DND-41 (cell line): ENCODE data around the gene ROMO1.
"Not testable (repeated sequence)": the region's sequence is repeated elsewhere in the genome, so short reads cannot be mapped to it uniquely, and the experiment has no call there.

Experiments
- ATAC-seq: fragments of 200-7000 bp; cut with Tn5 transposase; 3 replicates; pipeline ENCODE4 v1.9.1; 2021; ENCODE audit warnings: low read depth; ENCODE audit not compliant: insufficient read depth
- DNase-seq: peaks from one replicate; pipeline ENCODE4 v3.0.0-alpha.2; 2020
- H2AFZ ChIP-seq: 2 replicates; pipeline ENCODE4 v1.6.0; 2012; ENCODE audit warnings: low read depth, low read length
- H3K27ac ChIP-seq: 2 replicates; pipeline ENCODE4 v1.5.1; 2012; ENCODE audit warnings: low read length, inconsistent platforms
- H3K27me3 ChIP-seq: fragments of 200-600 bp; sonication (generic); 2 replicates; pipeline ENCODE4 v1.6.0; 2012; ENCODE audit warnings: low read length, mild to moderate bottlenecking, inconsistent platforms; ENCODE audit not compliant: insufficient read depth, poor library complexity
- H3K36me3 ChIP-seq: 2 replicates; pipeline ENCODE4 v1.5.1; 2012; ENCODE audit warnings: low read length, inconsistent platforms; ENCODE audit not compliant: insufficient read depth
- H3K4me1 ChIP-seq: 2 replicates; pipeline ENCODE4 v1.5.1; 2012; ENCODE audit warnings: mild to moderate bottlenecking, low read length; ENCODE audit not compliant: insufficient read depth
- H3K4me2 ChIP-seq: 2 replicates; pipeline ENCODE4 v1.6.0; 2012; ENCODE audit warnings: mild to moderate bottlenecking, moderate library complexity, low read length, inconsistent platforms; ENCODE audit not compliant: insufficient read depth
- H3K4me3 ChIP-seq, 2 experiments: fragments of 200-600 bp in 1 of 2; shearing (Covaris generic) in 1 of 2; 2 replicates each; pipeline ENCODE4 v1.5.1; 2012 to 2016; ENCODE audit warnings: inconsistent platforms in 2 of 2, low read length in 2 of 2, mild to moderate bottlenecking in 2 of 2, low read depth in 1 of 2, moderate library complexity in 1 of 2
- H3K79me2 ChIP-seq: 2 replicates; pipeline ENCODE4 v1.6.0; 2012; ENCODE audit warnings: low read length, inconsistent platforms; ENCODE audit not compliant: insufficient read depth
- H3K9ac ChIP-seq: 2 replicates; pipeline ENCODE4 v1.6.0; 2012; ENCODE audit warnings: low read depth, mild to moderate bottlenecking, inconsistent platforms, low read length, moderate library complexity
- H3K9me3 ChIP-seq: 2 replicates; pipeline ENCODE4 v1.5.1; 2012; ENCODE audit warnings: low read length, moderate library complexity, mild to moderate bottlenecking, inconsistent platforms; ENCODE audit not compliant: insufficient read depth, severe bottlenecking
- H4K20me1 ChIP-seq: 2 replicates; pipeline ENCODE4 v1.6.0; 2012; ENCODE audit warnings: low read length; ENCODE audit not compliant: insufficient read depth
- EZH2 ChIP-seq: IDR thresholded peaks from 3 replicates; pipeline ENCODE4 v1.6.1; 2012; ENCODE audit warnings: borderline replicate concordance, low read depth, mild to moderate bottlenecking, moderate library complexity, low read length, inconsistent platforms; ENCODE audit not compliant: severe bottlenecking
- TF ChIP-seq, protein P1 (sequence below): IDR thresholded peaks from 2 replicates; pipeline ENCODE4 v1.5.1; 2012; ENCODE audit warnings: borderline replicate concordance, low read length, moderate library complexity, mild to moderate bottlenecking; ENCODE audit not compliant: poor library complexity, severe bottlenecking; ENCODE audit errors: extremely low read depth

The ROMO1 gene

DNA sequence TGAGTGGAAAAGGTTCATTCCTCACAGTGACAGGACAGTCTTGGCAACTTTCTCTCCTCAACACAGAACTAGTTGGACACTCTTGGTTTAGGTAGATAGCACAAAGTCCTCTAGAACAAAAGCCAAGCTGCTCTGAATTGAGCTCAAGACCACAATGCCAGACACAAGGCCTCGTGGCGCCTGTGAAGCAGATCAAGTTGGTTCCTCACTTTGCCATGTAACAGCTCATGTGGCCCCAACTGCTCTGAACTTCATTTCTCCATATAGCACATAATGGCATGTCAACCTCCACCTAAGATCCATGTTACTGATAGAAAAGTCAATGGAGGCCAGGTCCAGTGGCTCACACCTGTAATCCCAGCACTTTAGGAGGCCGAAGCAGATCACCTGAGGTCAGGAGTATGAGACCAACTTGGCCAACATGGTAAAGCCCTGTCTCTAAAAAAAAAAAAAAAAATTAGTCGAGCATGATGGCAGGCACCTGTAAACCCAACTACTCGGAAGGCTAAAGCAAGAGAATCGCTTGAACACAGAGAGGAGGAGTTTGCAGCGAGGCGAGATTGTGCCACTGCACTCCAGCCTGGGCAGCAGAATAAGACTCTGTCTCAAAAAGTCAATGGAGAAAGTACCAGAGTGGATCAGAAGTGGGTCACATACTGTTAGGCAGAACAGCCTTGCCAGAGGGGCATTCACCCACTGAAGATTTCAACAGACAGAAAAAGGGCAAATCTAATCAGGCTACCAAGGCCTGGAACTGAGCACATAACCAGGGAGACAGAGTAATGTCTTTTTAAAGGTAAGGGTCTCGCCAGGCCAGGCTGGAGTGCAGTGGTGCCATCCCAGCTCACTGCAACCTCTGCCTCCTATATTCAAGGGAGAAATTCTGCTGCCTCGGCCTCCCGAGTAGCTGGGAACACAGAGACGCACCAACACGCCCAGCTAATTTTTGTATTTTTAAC lies 21.2 kb downstream of the ROMO1 start:
- H3K9ac ChIP-seq = no peak overlapping the region

DNA sequence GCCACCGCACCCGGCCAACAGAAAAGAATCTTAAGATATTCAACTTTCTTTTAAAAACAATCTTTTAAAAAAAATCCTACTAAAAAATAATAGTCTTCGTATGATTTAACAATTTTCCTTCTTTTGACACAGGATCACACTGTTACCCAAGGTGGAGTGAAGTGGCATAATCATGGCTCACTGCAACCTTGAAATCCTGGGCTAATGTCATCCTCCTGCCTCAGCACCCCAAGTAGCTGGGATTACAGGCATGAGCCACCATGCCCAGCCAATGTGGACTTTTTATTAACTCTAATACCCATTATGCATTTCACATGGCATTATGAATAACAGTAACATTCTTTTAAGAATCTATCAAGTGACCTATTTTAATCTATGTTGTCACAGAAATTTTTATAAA lies 22.0 kb downstream of the ROMO1 start:
- H3K9ac ChIP-seq = no peak overlapping the region
- no peak overlapping the region for H3K4me3 ChIP-seq
- H3K9me3 ChIP-seq = no peaks in the 10 kb centered on the region
- DNase-seq (no peak), ATAC-seq (no peak)
- H3K4me1 ChIP-seq = peaks cover 11% of the 10 kb centered on the region
- H4K20me1 ChIP-seq = peaks cover 93% of the 10 kb centered on the region
- H3K79me2 ChIP-seq = peaks cover 98% of the 10 kb centered on the region
- H3K4me2 ChIP-seq = no peak overlapping the region
- H3K27ac ChIP-seq = no peak overlapping the region
- no peaks in the 10 kb centered on the region for H3K27me3 ChIP-seq
- peaks cover 99% of the 10 kb centered on the region for H3K36me3 ChIP-seq
- TF ChIP-seq, protein P1, sequence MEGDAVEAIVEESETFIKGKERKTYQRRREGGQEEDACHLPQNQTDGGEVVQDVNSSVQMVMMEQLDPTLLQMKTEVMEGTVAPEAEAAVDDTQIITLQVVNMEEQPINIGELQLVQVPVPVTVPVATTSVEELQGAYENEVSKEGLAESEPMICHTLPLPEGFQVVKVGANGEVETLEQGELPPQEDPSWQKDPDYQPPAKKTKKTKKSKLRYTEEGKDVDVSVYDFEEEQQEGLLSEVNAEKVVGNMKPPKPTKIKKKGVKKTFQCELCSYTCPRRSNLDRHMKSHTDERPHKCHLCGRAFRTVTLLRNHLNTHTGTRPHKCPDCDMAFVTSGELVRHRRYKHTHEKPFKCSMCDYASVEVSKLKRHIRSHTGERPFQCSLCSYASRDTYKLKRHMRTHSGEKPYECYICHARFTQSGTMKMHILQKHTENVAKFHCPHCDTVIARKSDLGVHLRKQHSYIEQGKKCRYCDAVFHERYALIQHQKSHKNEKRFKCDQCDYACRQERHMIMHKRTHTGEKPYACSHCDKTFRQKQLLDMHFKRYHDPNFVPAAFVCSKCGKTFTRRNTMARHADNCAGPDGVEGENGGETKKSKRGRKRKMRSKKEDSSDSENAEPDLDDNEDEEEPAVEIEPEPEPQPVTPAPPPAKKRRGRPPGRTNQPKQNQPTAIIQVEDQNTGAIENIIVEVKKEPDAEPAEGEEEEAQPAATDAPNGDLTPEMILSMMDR = no peak
- no peak for TF ChIP-seq EZH2
- H2AFZ ChIP-seq = no peak overlapping the region

More for the DNA sequence above, 21.2 kb downstream of the ROMO1 start:
- Histone ChIP-seq H3K27me3 (no peaks in the 10 kb centered on the region), H3K27ac (no peak overlapping the region), H3K4me1 (peaks cover 11% of the 10 kb centered on the region), H3K9me3 (no peaks in the 10 kb centered on the region), H3K4me3 (no peak overlapping the region), H3K4me2 (no peak overlapping the region), H4K20me1 (peaks cover 90% of the 10 kb centered on the region), H3K79me2 (peaks cover 98% of the 10 kb centered on the region), H2AFZ (no peak overlapping the region), H3K36me3 (peaks cover 99% of the 10 kb centered on the region)
- DNase-seq = no peak
- TF ChIP-seq, protein P1 = no peak
- no peak for TF ChIP-seq EZH2
- ATAC-seq = no peak; the same call in 2 of the 3 replicates

DNA sequence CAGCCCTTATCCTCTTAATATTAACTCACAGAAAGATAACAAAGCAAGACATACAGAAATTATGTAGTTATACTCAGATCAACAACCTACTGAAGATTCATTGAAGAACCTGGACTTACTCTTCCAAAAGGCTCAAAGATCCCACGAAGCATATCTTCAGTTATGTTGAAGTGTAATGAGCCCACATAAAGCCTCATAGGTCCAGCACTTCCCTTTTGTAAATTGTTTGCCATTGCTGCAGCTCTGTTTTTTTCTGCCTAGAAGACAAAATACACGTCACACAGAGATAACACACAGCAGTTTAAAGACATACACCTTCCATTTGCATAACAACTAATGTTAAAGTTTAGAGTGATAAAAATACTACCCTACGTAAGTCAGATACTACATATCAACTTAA lies 22.4 kb downstream of the ROMO1 start:
- TF ChIP-seq EZH2 = no peak
- TF ChIP-seq, protein P1 = no peak
- H3K4me3 ChIP-seq = no peak overlapping the region
- no peaks in the 10 kb centered on the region for H3K27me3 ChIP-seq
- no peak overlapping the region for H3K4me2 ChIP-seq
- H3K4me1 ChIP-seq = peaks cover 11% of the 10 kb centered on the region
- H3K9ac ChIP-seq = no peak overlapping the region
- H4K20me1 ChIP-seq = peaks cover 93% of the 10 kb centered on the region
- peaks cover 99% of the 10 kb centered on the region for H3K36me3 ChIP-seq
- H3K79me2 ChIP-seq = peaks cover 98% of the 10 kb centered on the region
- H2AFZ ChIP-seq = no peak overlapping the region
- no peak for DNase-seq
- H3K27ac ChIP-seq = no peak overlapping the region
- H3K9me3 ChIP-seq = no peaks in the 10 kb centered on the region
- ATAC-seq = no peak

GRCh38 chr20:35723275-35723639 lies 24.1 kb downstream of the ROMO1 start:
- H3K36me3 ChIP-seq = peaks cover 98% of the 10 kb centered on the region
- not testable (repeated sequence) for H3K4me3 ChIP-seq, H2AFZ ChIP-seq, H3K4me2 ChIP-seq, H3K27me3 ChIP-seq, H3K9ac ChIP-seq, ATAC-seq, H3K9me3 ChIP-seq, DNase-seq, H3K27ac ChIP-seq
- H4K20me1 ChIP-seq = peaks cover 91% of the 10 kb centered on the region
- H3K4me1 ChIP-seq = peaks cover 11% of the 10 kb centered on the region
- peaks cover 98% of the 10 kb centered on the region for H3K79me2 ChIP-seq

- H2AFZ ChIP-seq, H3K27me3 ChIP-seq, H3K4me2 ChIP-seq, H3K9me3 ChIP-seq, H3K27ac ChIP-seq, DNase-seq, H3K4me3 ChIP-seq, ATAC-seq, H3K9ac ChIP-seq: not testable (repeated sequence)
- Histone ChIP-seq H3K36me3 (peaks cover 98% of the 10 kb centered on the region), H3K4me1 (peaks cover 11% of the 10 kb centered on the region), H3K79me2 (peaks cover 98% of the 10 kb centered on the region), H4K20me1 (peaks cover 91% of the 10 kb centered on the region)
These were observed 24.6 kb downstream of the ROMO1 start for GRCh38 chr20:35723652-35724320.
